Right atrium auricular region (tissue), 2 donors: ENCODE measurements around the gene ANKMY2. TPM values are rescaled to one million over a fixed set of nuclear protein-coding genes. Genes with fewer than 3 reads are reported as not detected.

ENCODE experiments used
- DNase-seq: peaks from one replicate; pipeline ENCODE4 v3.0.0-alpha.2; 2019; ENCODE audit warnings: low spot score
- H3K27ac ChIP-seq, 2 donors: fragments of 200-600 bp; sonication (generic); 1 replicate in 1 of 2; 2 replicates in 1 of 2; pipeline ENCODE4 v1.5.1; 2016 to 2019
- H3K27me3 ChIP-seq, 2 donors: fragments of 200-600 bp; sonication (generic); one replicate each; pipeline versions ENCODE4 v1.5.1 to v1.6.0; 2017 to 2019
- H3K36me3 ChIP-seq: fragments of 200-600 bp; sonication (generic); one replicate; pipeline ENCODE4 v1.5.1; 2016
- H3K4me1 ChIP-seq, 2 donors: fragments of 200-600 bp; sonication (generic); one replicate each; pipeline versions ENCODE4 v1.5.1 to v1.6.0; 2017 to 2019
- H3K4me3 ChIP-seq, 2 donors: fragments of 200-600 bp; sonication (generic); 1 replicate in 1 of 2; 2 replicates in 1 of 2; pipeline ENCODE4 v1.5.1; 2017 to 2019; ENCODE audit warnings: mild to moderate bottlenecking in 1 of 2, moderate library complexity in 1 of 2
- H3K9me3 ChIP-seq, 2 donors: fragments of 200-600 bp; sonication (generic); one replicate each; pipeline ENCODE4 v1.5.1; 2019
- total RNA-seq, 2 donors: library from RNA; depleted of rRNA; stranded (reverse); fragments of >200 nt; gene quantifications; one replicate each; pipeline ENCODE4 v1.1.0, GENCODE V29; 2016
- TF ChIP-seq, protein P1 (sequence below), 2 donors: fragments of 200-600 bp; sonication (generic); IDR thresholded peaks; one replicate each; pipeline ENCODE4 v1.5.1; 2019; ENCODE audit warnings: antibody characterized with exemption in 2 of 2

Gene ANKMY2
- total RNA-seq, 2 donors from 2014 or later = 20.8 to 33.7 TPM

DNA sequence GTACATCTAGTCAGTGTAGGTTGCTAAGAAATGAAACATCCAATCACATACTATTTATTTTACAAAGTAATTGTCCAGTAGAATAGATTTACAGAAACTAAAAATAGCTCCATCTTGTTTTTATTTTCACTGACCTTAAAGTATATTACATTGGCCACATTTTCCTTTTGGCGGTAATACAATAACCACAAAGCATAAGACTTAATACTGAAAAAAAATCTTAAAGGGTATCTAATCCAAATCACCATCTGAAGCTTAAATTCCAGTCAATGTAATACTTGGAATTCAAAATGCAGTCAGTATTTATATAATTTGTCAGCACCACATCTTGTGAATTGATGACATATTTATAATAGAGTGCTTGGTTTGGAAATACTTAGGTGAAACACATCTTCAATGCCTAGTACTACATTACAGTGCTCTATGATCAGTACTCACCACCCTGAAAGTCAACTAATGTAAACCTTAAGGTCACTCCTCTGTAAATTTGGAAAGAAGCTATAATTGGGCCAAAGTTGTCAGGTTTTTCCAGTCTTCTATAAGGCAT lies 8.9 kb downstream of the ANKMY2 start:
- Histone ChIP-seq H3K36me3 (no peaks in the 10 kb centered on the region), H3K27ac (no peak overlapping the region), H3K4me3 (no peak overlapping the region), H3K27me3 (no peaks in the 10 kb centered on the region), H3K4me1 (peaks cover 0 to 47% of the 10 kb centered on the region in 2 donors), H3K9me3 (no peaks in the 10 kb centered on the region)
- TF ChIP-seq, protein P1, sequence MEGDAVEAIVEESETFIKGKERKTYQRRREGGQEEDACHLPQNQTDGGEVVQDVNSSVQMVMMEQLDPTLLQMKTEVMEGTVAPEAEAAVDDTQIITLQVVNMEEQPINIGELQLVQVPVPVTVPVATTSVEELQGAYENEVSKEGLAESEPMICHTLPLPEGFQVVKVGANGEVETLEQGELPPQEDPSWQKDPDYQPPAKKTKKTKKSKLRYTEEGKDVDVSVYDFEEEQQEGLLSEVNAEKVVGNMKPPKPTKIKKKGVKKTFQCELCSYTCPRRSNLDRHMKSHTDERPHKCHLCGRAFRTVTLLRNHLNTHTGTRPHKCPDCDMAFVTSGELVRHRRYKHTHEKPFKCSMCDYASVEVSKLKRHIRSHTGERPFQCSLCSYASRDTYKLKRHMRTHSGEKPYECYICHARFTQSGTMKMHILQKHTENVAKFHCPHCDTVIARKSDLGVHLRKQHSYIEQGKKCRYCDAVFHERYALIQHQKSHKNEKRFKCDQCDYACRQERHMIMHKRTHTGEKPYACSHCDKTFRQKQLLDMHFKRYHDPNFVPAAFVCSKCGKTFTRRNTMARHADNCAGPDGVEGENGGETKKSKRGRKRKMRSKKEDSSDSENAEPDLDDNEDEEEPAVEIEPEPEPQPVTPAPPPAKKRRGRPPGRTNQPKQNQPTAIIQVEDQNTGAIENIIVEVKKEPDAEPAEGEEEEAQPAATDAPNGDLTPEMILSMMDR (IDR thresholded peaks at IDR 0.05) = no peak
- DNase-seq = no peak

DNA sequence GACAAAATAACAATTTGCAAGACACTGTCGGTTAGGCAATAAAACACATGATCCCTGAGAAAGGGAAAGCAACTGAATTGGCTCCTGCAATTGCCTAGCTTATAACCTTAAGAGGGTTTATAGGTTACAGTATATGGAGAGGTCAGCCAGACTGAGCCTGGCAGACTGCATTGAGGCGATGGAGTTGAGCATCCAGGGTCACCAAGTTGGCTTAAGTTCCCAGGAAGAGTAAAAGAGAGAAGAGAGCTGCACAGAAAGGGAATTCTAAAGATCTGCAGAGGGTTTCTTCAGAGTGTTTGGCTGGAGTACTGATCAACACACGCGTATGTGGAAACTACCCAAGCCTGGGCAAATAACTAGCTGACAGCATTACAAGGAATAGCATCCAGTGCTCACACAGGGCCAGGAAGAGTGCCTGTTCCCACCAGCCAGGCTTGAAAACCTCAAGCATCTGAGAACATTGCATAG lies 11.2 kb downstream of the ANKMY2 start:
- TF ChIP-seq, protein P1 (IDR thresholded peaks at IDR 0.05) = no peak
- Histone ChIP-seq H3K4me3 (no peak overlapping the region), H3K9me3 (no peaks in the 10 kb centered on the region), H3K27ac (peak overlapping the region; percentile 19 to 22), H3K4me1 (peaks cover 0 to 27% of the 10 kb centered on the region in 2 donors), H3K27me3 (no peaks in the 10 kb centered on the region), H3K36me3 (no peaks in the 10 kb centered on the region)
- DNase-seq = no peak

DNA sequence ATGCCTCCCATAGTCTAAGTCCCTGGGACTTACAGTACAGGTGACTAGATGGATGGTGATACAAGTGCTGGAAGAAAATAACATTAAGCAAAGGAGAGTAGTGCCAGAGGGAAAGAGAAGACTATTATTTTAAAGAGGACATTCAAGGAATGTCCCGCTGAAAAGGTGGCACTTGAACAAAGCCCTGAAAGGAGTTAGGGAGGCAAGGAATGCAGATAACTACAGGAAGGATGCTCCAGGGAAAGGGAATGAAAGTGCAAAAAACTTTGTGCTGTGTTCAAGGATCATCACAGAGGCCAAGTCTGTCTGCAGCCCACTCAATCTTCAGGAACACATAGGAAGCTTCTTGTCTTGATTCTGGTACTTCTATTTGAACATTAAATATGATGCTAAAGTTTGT lies 14.9 kb downstream of the ANKMY2 start:
- no peaks in the 10 kb centered on the region for H3K36me3 ChIP-seq
- H3K27me3 ChIP-seq = no peaks in the 10 kb centered on the region
- no peaks in the 10 kb centered on the region for H3K9me3 ChIP-seq
- no peak overlapping the region for H3K4me3 ChIP-seq
- no peak overlapping the region for H3K27ac ChIP-seq
- DNase-seq = no peak
- no peaks in the 10 kb centered on the region for H3K4me1 ChIP-seq
- TF ChIP-seq, protein P1 (IDR thresholded peaks at IDR 0.05) = no peak

DNA sequence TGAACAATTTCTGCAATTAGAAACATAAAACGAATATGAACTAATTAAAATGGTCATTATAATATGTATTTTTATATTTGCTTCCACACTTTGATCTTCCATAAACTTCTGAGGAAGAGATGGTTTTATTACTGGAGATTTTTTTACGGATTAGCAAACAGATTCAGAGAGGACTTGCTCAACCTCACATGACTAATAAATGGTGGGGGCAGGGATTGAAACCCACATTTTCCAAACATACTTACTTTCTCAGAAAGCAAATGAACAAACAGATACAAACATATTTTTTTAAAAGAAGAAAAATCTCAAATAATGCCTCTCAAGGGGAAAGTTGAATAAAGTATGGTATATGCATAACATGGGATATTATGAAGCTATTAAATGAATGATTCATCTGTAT lies 18.3 kb downstream of the ANKMY2 start:
- no peaks in the 10 kb centered on the region for H3K4me1 ChIP-seq

DNA sequence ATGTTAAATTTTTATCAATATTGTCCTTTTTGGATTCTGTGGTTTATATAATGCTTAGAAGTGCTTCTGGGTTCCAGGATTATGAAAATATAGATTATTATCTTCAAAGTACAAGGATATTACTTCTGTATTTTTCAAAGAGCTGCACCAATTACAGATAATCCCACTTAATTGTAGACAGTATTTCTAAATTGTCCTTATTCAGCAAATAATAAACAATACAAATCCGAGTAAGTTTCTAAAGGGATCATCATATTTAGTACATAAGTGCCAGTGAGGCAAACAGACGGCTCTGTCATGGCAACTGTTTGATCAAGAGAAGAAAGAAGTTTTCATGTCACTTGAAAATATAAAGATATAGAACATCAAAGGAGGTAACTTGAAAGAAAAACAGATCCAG lies 19.2 kb downstream of the ANKMY2 start:
- no peak overlapping the region for H3K27ac ChIP-seq
- DNase-seq = no peak
- TF ChIP-seq, protein P1 (IDR thresholded peaks at IDR 0.05) = no peak
- no peaks in the 10 kb centered on the region for H3K9me3 ChIP-seq
- H3K4me1 ChIP-seq = no peaks in the 10 kb centered on the region
- no peaks in the 10 kb centered on the region for H3K27me3 ChIP-seq
- no peak overlapping the region for H3K4me3 ChIP-seq
- peaks cover 14% of the 10 kb centered on the region for H3K36me3 ChIP-seq

More for the DNA sequence above, 18.3 kb downstream of the ANKMY2 start:
- no peak overlapping the region for H3K27ac ChIP-seq
- no peak for DNase-seq
- TF ChIP-seq, protein P1 (IDR thresholded peaks at IDR 0.05) = no peak
- H3K27me3 ChIP-seq = no peaks in the 10 kb centered on the region
- peaks cover 14% of the 10 kb centered on the region for H3K36me3 ChIP-seq
- H3K4me3 ChIP-seq = no peak overlapping the region
- no peaks in the 10 kb centered on the region for H3K9me3 ChIP-seq

DNA sequence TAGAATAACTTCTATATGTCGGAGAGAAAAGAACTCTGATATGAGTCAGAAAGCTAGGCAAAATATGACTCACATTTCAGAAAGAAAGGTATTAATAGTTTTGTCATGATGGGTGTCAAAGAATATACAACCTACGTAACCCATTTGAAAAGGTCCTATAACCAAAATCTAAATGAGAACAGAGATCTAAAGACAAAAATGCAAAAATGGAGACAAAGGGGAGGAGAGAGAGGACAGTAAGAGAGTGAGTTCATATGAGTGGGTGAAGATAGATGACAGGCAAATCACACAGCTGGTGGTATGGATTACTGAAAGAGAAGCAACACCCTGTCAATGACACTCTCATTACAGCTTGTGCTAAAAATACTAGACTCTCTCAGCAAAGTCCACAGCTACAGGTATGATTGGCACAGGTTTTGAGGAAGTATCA lies 25.6 kb downstream of the ANKMY2 start:
- H3K27me3 ChIP-seq = no peaks in the 10 kb centered on the region
- no peaks in the 10 kb centered on the region for H3K9me3 ChIP-seq
- no peak overlapping the region for H3K4me3 ChIP-seq
- H3K36me3 ChIP-seq = peaks cover 36% of the 10 kb centered on the region
- TF ChIP-seq, protein P1 (IDR thresholded peaks at IDR 0.05) = no peak
- no peak for DNase-seq
- no peaks in the 10 kb centered on the region for H3K4me1 ChIP-seq
- H3K27ac ChIP-seq = peak overlapping the region in 1 of 2 donors; percentile 18
